SIG-M5 treated with dmso at 0.1 percent for 504 hours (cell line): ENCODE results near the gene MTMR8.
"Not testable (repeated sequence)": the region's sequence is repeated elsewhere in the genome, so short reads cannot be mapped to it uniquely, and the experiment has no call there.

Source experiments
- DNase-seq: peaks from one replicate; lab custom pipeline; 2025; ENCODE audit not compliant: unreplicated experiment; lab: John Stamatoyannopoulos, UW

Gene MTMR8

DNA sequence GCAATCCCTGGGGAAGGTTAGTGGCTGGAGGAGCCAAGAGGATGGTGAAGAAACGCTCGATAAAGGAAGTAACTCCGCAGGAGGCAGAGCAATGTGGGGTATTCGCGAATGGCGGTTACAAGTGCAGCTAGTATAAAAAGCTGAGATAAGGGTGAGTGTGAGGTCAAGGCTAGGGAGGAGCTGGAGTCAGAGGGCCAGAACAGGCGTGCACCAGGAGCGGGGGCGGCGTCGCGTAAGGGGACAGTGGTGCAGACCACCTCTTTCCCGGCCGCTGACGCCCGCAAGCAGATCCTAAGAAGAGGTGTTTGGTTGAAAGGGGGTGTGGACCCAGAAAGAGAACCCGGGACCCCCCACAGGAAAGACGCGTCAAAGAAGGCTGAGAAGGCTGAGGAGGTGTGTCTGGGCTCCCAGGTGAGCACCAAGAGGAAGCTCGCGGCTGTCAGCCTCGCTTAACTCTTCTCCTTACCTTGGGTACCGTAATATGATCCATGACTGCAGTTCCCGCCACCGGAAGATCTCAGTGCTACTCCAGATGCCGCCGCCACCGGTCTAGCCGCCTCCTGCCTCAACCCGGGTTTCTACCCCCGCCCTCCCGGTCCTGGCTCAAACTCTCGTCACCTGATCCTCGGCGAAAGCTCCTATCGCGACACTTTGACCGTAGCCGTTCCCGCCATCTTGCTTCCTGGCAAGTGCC, at the start of gene MTMR8:
Gene MTMR8, minus strand, starts transcription at position 579 of the 694 bp plus-strand sequence. Its CDS starts 89 bp downstream, at position 490.
- DNase-seq, result no peak

GRCh38 chrX:64439551-64439950, 44.3 kb upstream of the MTMR8 start:
- no peak for DNase-seq

DNA sequence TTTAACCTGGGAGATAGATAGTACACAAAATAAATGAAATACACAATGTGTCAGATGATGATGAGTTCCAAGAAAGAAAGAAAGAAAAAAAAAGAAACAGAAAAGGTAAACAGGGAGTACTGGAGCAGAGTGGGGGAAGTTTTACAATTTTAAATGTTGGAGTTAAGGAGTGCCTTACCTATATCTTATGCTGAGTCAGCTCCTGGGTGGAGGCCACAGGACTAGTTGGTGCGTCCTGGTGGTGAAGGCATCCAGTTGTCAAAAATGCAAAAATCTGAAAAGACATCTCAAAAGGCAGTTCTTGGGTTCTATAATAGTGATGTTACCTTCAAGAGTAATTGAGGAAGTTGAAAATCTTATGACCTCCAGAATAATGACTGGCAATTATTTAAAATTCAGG, 42.4 kb upstream of the MTMR8 start:
- no peak for DNase-seq

GRCh38 chrX:64437218-64437617, 42.0 kb upstream of the MTMR8 start:
- no peak for DNase-seq

DNA sequence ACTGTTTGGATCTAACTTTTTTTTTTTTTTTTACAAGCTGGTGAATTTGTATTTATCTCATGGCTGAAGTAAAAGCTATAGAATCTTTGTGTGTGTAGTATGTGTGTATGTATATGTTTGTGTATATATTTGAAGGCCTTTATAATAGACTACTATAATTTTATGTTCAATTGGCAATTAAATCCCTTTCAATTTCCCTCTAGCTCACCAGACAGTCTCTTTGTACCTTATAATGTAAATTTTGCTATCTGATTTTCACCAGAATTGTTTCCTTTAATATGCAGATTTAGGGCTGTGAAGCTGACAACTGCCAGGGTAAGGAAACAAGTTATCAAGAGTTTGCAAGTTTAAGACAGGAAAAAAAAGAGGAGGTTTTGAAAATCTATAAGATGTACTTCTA, 33.1 kb upstream of the MTMR8 start:
- DNase-seq, result no peak

- DNase-seq, result no peak
Observed at GRCh38 chrX:64427787-64428186, 32.5 kb upstream of the MTMR8 start.

DNA sequence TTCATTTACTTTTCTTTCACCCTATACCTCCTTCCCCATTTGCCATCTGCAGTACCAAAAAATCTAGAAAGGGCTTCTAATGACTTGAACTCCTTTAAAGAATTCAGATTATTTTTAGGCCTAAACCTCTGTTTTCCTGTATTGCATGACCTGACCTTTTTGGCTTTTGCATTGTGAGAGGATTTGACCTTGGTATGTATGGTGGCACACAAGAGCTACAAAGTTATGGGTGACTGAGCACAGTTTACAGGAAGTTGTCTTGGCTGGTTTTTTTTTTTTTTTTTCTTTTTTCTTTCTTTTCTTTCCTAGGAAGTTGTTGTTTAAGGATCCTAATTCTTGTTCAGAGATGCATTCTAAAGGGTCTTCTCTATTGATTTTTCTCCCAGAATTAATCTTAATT, 32.0 kb upstream of the MTMR8 start:
- DNase-seq, result no peak

DNA sequence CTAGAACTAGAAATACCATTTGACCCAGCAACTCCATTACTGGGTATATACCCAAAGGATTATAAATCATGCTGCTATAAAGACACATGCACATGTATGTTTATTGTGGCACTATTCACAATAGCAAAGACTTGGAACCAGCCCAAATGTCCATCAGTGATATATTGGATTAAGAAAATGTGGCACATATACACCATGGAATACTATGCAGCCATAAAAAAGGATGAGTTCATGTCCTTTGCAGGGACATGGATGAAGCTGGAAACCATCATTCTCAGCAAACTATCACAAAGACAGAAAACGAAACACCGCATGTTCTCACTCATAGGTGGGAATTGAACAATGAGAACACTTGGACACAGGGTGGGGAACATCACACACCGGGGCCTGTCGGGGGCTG, 14.5 kb upstream of the MTMR8 start:
- not testable (repeated sequence) for DNase-seq

GRCh38 chrX:64398088-64398487, 2.8 kb upstream of the MTMR8 start:
- DNase-seq, result no peak

DNA sequence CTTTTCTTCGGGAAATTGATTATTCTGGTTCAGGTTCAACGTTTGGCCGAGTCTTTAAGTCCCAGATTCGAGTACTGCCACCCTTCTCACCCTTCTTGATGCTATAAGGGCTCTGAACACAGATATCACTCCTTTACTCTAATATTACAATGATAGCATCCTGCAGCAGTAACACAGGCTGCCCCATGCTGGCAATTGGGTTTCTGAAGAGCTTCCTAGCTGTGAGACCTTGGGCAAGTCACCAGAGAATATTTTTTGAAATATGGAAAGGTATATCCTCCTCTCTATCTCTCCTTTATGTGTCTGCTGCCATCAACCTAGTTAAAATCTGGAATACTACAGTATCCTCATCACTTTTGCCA, 297 bp upstream of the MTMR8 start:
- DNase-seq, result no peak

DNA sequence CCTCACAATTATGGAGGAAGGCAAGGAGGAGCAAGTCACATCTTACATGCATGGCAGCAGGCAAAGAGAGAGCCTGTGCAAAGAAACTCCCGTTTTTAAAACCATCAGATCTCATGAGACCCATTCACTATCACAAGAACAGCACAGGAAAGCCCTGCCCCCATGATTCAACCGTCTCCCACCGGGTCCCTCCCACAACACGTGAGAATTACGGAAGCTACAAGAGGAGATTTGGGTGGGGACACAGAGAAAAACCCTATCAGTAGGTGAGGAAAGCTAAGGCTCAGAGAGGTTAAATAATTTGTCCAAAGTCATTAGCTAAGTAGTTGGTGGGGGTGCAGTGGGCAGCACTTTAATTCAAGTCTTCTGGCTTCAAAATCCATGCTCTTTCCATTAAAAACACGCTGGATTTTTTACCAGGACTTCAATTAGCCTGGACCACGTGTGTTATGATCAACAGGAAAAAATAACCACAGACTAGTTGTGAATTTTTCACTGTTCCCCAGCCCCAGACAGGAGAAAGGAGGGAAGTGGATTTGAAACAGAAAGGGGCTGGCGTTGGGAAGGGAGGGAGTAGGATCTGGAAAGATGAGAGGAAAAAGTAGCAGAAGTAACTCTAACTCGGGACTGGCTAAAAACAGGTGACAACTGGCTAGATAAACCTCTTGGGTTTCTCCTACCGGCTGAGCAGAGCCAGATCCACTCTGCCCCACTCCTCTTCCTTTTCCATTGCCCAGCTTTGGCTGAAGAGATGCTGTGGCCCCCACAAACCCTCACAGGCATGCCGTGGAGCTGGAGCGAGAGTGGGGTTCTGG, 986 bp downstream of the MTMR8 start:
- no peak for DNase-seq

DNA sequence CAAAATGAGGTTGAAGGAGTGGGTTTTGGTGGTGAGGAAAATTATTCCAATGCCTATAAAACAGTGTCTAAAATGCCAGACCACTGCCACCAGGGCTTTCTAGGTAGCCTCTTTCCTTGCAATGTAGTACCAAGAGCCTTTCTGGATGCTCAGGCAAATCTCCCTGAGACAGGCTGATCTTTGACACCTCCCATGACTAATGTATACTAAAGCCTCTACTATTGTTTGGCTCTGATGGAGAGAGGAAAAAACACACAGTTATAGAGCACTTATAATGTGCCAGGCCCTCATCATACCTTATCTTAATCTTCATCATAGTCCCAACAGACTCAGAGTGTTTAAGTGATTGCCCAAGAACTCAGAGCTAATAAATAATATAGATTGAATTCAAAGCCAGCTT, 5.8 kb downstream of the MTMR8 start:
- no peak for DNase-seq

- DNase-seq, result not testable (repeated sequence)
Observed at GRCh38 chrX:64380789-64381188, 14.5 kb downstream of the MTMR8 start.

DNA sequence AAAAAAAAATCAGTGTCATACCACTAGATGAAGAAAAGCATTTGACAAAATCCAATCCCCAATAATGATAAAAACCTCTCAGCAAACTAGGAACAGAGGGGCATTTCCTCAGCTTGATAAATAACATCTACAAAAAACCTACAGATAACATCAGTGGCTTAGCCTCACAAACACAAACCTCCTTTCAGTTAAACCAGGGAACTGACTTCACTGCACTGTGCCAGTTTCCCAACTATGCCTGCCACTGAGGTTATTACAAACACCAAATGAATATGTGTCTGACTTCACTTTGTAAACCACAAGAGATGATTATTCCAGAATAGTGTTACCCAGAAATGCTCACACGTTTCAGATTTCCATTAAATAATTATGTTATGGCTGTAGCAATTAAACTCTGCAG, 15.3 kb downstream of the MTMR8 start:
- DNase-seq, result no peak

DNA sequence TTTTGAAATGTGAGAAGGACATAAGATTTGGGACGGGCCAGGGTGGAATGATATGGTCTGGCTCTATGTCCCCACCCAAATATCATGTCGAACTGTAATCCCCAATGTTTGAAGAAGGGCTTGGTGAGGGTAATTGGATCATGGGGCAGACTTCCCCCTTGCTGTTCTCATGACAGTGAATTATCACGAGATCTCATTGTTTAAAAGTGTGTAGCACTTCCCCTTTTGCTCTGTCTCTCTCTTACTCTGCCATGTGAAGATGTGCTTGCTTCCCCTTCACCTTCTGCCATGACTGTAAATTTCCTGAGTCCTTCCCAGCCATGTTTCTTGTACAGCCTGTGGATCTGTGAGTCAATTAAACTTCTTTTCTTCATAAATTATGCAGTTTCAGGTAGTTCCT, 17.5 kb downstream of the MTMR8 start:
- DNase-seq, result no peak

GRCh38 chrX:64352081-64352480, 43.2 kb downstream of the MTMR8 start:
- DNase-seq, result no peak

- DNase-seq, result no peak
Observed at GRCh38 chrX:64350521-64350920, 44.7 kb downstream of the MTMR8 start.

DNA sequence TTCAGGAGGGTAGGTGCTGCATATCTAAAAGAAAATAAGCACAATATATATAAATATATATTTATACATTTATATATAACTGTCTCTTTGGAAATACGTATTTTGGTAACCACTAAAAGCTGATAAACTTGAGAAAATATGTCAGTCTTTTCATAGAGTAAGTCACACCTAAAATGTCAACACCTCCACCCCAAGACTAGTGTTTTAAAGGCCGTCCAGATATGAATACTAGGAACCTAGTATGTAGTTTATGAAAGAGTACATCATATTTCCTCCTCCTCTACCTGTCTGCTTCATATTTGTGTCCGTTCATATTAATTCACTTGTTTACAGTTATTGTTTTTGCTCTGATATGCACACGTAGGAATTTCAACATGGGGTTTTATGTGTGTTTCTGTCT, 45.2 kb downstream of the MTMR8 start:
- no peak for DNase-seq

DNA sequence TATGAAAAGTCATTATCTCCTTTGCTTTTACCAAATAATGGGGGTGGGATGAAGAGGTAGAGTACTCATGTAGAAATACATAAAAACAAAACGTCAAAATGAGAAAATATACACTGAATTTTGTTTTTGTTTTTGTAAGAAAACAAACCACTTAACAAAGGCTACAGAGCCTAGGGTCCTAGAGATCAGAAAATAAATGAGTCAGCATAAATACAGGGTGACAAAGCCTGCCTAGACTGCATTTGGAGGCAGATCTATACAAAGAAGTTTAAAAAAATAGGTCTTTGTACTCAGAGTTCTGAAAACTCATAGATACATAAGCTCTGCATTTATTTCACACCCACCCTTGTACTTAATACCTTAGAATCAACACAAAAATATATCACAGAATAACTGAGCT, 52.4 kb downstream of the MTMR8 start:
- DNase-seq, result no peak

GRCh38 chrX:64338296-64338695, 57.0 kb downstream of the MTMR8 start:
- DNase-seq, result no peak

- DNase-seq, result no peak
Observed at GRCh38 chrX:64334467-64334866, 60.8 kb downstream of the MTMR8 start.

- no peak for DNase-seq
Observed at GRCh38 chrX:64330284-64330683, 65.0 kb downstream of the MTMR8 start.

DNA sequence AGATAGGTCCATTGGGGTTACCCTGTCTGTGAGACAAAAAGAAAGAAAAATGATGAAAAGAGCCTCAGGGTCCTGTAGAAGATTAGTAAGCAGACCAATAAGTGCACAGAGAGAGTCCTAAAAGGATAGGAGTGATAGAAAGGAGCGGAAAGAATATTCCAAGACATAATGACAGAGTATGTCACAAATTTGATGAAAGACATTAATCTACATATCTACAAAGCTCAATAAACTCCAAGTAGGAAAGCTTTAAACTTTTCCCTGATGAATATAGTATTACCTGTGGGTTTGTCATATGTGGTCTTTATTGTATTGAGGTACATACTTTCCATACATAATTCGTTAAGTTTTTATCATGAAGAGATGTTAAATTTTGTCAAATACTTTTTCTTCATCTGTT, 73.7 kb downstream of the MTMR8 start:
- DNase-seq, result no peak
